Retinal pigment epithelial cell (primary cell): ENCODE measurements around the gene SAMD14.

ENCODE experiments used
- DNase-seq: peaks from one replicate; pipeline ENCODE4 v3.0.0-alpha.2; 2010; ENCODE audit warnings: low read depth
- H3K4me3 ChIP-seq: 2 replicates; pipeline ENCODE4 v1.5.1; 2011; ENCODE audit warnings: mild to moderate bottlenecking, low read length, control low read depth, moderate library complexity
- CTCF ChIP-seq: conservative IDR thresholded peaks from 2 replicates; pipeline ENCODE4 v1.5.1; 2011; ENCODE audit warnings: low read depth, low read length, control low read depth, inconsistent platforms

Gene SAMD14

GRCh38 chr17:50114401-50114800 is 15.6 kb downstream of the SAMD14 start:
- TF ChIP-seq CTCF = no peak
- no peak for DNase-seq
- H3K4me3 ChIP-seq = no peak overlapping the region

GRCh38 chr17:50113624-50114320 is 16.2 kb downstream of the SAMD14 start:
- no peak for DNase-seq
- TF ChIP-seq CTCF = no peak
- no peak overlapping the region for H3K4me3 ChIP-seq

GRCh38 chr17:50112694-50113093 is 17.3 kb downstream of the SAMD14 start:
- no peak for DNase-seq
- H3K4me3 ChIP-seq = no peak overlapping the region
- TF ChIP-seq CTCF = no peak

GRCh38 chr17:50111673-50112655 is 18.0 kb downstream of the SAMD14 start:
- no peak for DNase-seq
- no peak overlapping the region for H3K4me3 ChIP-seq
- TF ChIP-seq CTCF = no peak

- no peak for TF ChIP-seq CTCF
- H3K4me3 ChIP-seq = no peak overlapping the region
Measured at GRCh38 chr17:50110591-50111349, 19.2 kb downstream of the SAMD14 start.

GRCh38 chr17:50109785-50110184 is 20.2 kb downstream of the SAMD14 start:
- DNase-seq = no peak
- no peak overlapping the region for H3K4me3 ChIP-seq
- TF ChIP-seq CTCF = no peak

More at GRCh38 chr17:50110591-50111349, 19.2 kb downstream of the SAMD14 start:
- no peak for DNase-seq
